Lower lobe of right lung (tissue), 2 donors: ENCODE measurements around the gene SC5D. TPM values are rescaled to one million over a fixed set of nuclear protein-coding genes. Genes with fewer than 3 reads are reported as not detected.

Source experiments
- ATAC-seq, 2 donors: fragments of 200-7000 bp; cut with Tn5 transposase; one replicate each; pipeline ENCODE4 v1.9.1; 2020 to 2022; ENCODE audit warnings: mild to moderate bottlenecking in 2 of 2, moderate library complexity in 2 of 2
- DNase-seq: peaks from one replicate; pipeline ENCODE4 v3.0.0-alpha.2; 2020
- H3K27ac ChIP-seq: fragments of 200-600 bp; one replicate; pipeline ENCODE4 v1.8.0; 2022
- H3K27me3 ChIP-seq: fragments of 200-600 bp; one replicate; pipeline ENCODE4 v1.8.0; 2022; ENCODE audit warnings: low read depth
- H3K36me3 ChIP-seq: fragments of 200-600 bp; one replicate; pipeline ENCODE4 v1.8.0; 2022; ENCODE audit warnings: mild to moderate bottlenecking
- H3K4me1 ChIP-seq: fragments of 200-600 bp; one replicate; pipeline ENCODE4 v1.8.0; 2022
- H3K4me3 ChIP-seq: fragments of 200-600 bp; one replicate; pipeline ENCODE4 v1.8.0; 2022; ENCODE audit warnings: mild to moderate bottlenecking
- H3K9me3 ChIP-seq: fragments of 200-600 bp; one replicate; pipeline ENCODE4 v1.8.0; 2022
- intact Hi-C: fragments of 100-400 bp; cut with DNase I; formaldehyde crosslinking; loops from one replicate; pipeline ENCODE4 v1.11.0; 2022
- total RNA-seq: library from RNA; stranded (reverse); fragmentation: NEBNext Ultra II Directional; extraction: Animal tissue kit (Norgen Biotek cat#: 25700); gene quantifications from one replicate; pipeline ENCODE4 v1.2.1, GENCODE V29; 2021
- TF ChIP-seq, protein P1 (sequence below): fragments of 200-600 bp; IDR thresholded peaks from one replicate; pipeline ENCODE4 v1.8.0; 2022; ENCODE audit warnings: antibody characterized with exemption, mild to moderate bottlenecking
- donor health status: DM: no; HTN: yes; CAD: no; lungs with severe emphysema.

Gene SC5D
- total RNA-seq, 1 donor from 2014 or later: 56.0 TPM

GRCh38 chr11:121337078-121337477 lies 44.5 kb downstream of the SC5D start:
- no peak for ATAC-seq
- H3K27me3 ChIP-seq: no peaks in the 10 kb centered on the region

DNA sequence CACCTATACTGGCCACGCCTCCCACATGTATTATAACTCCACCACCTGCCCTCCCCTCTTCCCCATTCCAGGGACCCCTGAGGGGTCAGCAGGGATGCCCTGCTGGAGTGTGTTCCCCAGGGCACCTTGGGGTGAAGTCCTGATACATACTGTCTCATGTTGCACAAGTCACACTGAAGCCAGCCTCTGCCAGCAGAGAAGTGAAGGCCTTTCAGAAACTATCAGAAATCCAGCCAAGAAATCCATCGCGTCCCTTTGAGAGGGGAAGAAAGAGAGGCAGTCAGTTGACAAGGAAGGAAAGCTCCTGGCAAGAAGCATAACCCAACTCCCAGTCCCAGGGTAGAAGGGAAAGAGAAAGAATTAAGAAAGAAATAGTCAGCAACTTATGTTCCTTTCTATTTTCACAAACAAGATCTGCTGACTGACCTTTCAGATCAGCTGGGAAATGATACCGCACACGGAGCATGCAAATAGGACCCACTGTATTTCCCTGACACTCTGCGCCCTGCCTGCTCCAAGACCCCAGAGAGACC lies 45.2 kb downstream of the SC5D start:
- DNase-seq (no peak), ATAC-seq (peak in 1 of 2 donors; percentile 18)
- H3K27me3 ChIP-seq: no peaks in the 10 kb centered on the region
- H3K9me3 ChIP-seq: no peaks in the 10 kb centered on the region
- TF ChIP-seq, protein P1, sequence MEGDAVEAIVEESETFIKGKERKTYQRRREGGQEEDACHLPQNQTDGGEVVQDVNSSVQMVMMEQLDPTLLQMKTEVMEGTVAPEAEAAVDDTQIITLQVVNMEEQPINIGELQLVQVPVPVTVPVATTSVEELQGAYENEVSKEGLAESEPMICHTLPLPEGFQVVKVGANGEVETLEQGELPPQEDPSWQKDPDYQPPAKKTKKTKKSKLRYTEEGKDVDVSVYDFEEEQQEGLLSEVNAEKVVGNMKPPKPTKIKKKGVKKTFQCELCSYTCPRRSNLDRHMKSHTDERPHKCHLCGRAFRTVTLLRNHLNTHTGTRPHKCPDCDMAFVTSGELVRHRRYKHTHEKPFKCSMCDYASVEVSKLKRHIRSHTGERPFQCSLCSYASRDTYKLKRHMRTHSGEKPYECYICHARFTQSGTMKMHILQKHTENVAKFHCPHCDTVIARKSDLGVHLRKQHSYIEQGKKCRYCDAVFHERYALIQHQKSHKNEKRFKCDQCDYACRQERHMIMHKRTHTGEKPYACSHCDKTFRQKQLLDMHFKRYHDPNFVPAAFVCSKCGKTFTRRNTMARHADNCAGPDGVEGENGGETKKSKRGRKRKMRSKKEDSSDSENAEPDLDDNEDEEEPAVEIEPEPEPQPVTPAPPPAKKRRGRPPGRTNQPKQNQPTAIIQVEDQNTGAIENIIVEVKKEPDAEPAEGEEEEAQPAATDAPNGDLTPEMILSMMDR: no peak
- H3K27ac ChIP-seq: peak overlapping the region; percentile 46
- intact Hi-C loops: no loop called here
- no peaks in the 10 kb centered on the region for H3K36me3 ChIP-seq
- H3K4me3 ChIP-seq: no peak overlapping the region
- H3K4me1 ChIP-seq: peaks cover 13% of the 10 kb centered on the region

More at GRCh38 chr11:121337078-121337477, 44.5 kb downstream of the SC5D start:
- Histone ChIP-seq H3K36me3 (no peaks in the 10 kb centered on the region), H3K9me3 (no peaks in the 10 kb centered on the region), H3K4me3 (no peak overlapping the region), H3K4me1 (peaks cover 13% of the 10 kb centered on the region), H3K27ac (no peak overlapping the region)
- no peak for DNase-seq
- TF ChIP-seq, protein P1: no peak
- intact Hi-C loops: no loop called here

DNA sequence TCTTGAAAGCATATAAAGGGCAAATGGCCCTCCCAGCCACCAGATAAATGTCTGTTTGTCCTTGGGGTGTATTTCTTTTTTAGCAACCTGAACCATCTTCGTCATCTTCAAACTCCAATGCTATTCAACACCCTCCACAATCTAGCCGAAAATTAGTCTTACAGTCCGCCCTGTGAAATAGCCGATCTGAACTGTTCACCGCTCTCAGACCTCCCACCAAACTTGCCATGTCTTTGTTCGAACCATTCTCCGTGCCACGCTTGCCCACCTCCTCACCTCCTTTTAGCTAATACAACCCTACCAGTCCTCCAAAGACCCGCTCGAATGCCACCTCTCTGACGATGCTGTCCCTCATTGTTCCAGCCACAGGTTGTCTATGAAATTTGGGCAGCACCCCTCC lies 46.0 kb downstream of the SC5D start:
- Histone ChIP-seq H3K4me3 (no peak overlapping the region), H3K27me3 (no peaks in the 10 kb centered on the region), H3K36me3 (no peaks in the 10 kb centered on the region), H3K4me1 (peaks cover 13% of the 10 kb centered on the region), H3K27ac (peak overlapping the region; percentile 46), H3K9me3 (no peaks in the 10 kb centered on the region)
- DNase-seq (no peak), ATAC-seq (no peak)
- intact Hi-C loops: no loop called here
- TF ChIP-seq, protein P1: no peak

DNA sequence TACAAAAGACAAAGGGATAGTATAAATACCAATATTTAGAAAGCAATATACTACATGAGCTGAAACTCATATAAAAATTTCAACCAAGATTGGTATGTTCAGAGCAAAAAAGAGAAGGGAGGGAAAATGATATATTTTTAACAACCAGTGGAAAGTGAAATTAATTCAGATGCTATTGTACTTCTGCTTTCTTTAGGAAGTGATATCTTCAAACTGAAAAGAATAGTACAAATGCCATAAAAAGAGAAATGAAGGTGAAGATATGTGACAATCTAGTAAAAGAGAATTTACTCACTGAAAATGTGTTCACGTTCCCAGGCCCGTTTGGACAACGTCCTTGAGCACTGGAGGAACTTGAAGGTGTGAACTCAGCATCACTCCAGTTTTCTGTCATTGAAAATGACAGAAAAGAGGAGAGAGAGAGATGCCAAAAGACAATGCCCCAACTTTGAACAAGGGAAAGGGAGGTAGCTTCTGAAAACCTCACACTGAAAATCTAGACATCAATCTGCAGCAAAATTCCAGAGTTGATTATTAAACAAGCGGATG lies 47.5 kb downstream of the SC5D start:
- Histone ChIP-seq H3K27me3 (no peaks in the 10 kb centered on the region), H3K4me3 (no peak overlapping the region), H3K9me3 (no peaks in the 10 kb centered on the region), H3K4me1 (peaks cover 13% of the 10 kb centered on the region), H3K27ac (no peak overlapping the region), H3K36me3 (no peaks in the 10 kb centered on the region)
- ATAC-seq: no peak
- intact Hi-C loops: no loop called here
- DNase-seq: no peak
- TF ChIP-seq, protein P1: no peak

- Histone ChIP-seq H3K4me3 (no peak overlapping the region), H3K36me3 (no peaks in the 10 kb centered on the region), H3K27ac (no peak overlapping the region), H3K27me3 (no peaks in the 10 kb centered on the region), H3K9me3 (no peaks in the 10 kb centered on the region), H3K4me1 (peaks cover 13% of the 10 kb centered on the region)
- no peak for ATAC-seq
- intact Hi-C loops: no loop called here
- TF ChIP-seq, protein P1: no peak
- no peak for DNase-seq
Measured at GRCh38 chr11:121341609-121342008, 49.0 kb downstream of the SC5D start.
